Measurements from ENCODE around the gene PPP1R14C. TPM values are rescaled to one million over a fixed set of nuclear protein-coding genes. Genes with fewer than 3 reads are reported as not detected.

The PPP1R14C gene
- total and polyA plus RNA-seq, 10 of the 15 experiments (the other 5 are each of a cell fraction or from before 2014, with no cell fraction given) = 0.07 to 1.6 (median 0.13) TPM; not detected in 4

DNA sequence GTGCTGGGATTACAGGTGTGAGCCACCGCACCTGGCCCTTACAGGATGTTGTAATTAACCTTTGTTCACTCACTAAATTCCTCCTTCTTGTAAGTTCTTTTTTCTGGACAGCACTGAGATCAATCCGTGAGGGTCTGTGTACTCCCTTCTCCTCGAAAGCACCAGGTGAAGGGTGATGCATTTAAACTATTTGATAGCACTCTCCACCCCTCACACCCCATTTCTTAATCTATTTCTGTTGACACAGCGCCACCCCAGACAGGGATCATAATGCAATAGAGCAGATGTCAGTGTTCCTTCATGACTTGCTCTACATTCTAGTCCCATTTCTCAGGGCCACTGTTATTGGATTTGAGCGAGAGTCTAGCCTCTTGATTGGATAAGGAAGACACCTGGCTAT lies 46.3 kb downstream of the PPP1R14C start:
- 2% methylated on average over 5 of the region's 5 CpGs for WGBS (ENCODE audit: insufficient coverage, insufficient replicate concordance, low lambda C conversion rate, missing lambda C conversion rate)

More for the DNA sequence above, 46.3 kb downstream of the PPP1R14C start:
- ATAC-seq (0 out of 3 replicates have a peak, but pooled peaks have one; percentile 23), FAIRE-seq (no peak), DNase-seq (ENCODE audit: low read depth, low spot score) (no peak)
- ChIA-PET SMC1A (ENCODE audit: uncharacterized antibody, unreplicated experiment) (no interaction called here), CTCF (interaction anchor here (1.0 to 1.3 kb wide), 2 partner anchors 108 to 110 kb away, joined by 4 read pairs; no protein-coding TSS in a partner anchor), POLR2A (no interaction called here), RAD21 (ENCODE audit: unreplicated experiment) (no interaction called here)
- Histone ChIP-seq H3K36me3 (ENCODE audit: control insufficient read depth in 2 of 2, insufficient read depth in 2 of 2, low read length in 1 of 2) (no peaks in the 10 kb centered on the region), H3K27me3 (replicated peaks in 1 of 2; ENCODE audit: control insufficient read depth in 2 of 2, insufficient read depth in 2 of 2, low read length in 1 of 2) (no peaks in the 10 kb centered on the region), H3K4me1 (ENCODE audit: control insufficient read depth, insufficient read depth, low read length) (0 out of 2 replicates have a peak, but pooled peaks cover 3% of the 10 kb centered on the region), H3K79me2 (ENCODE audit: control insufficient read depth, insufficient read depth, low read length) (no peaks in the 10 kb centered on the region), H3K4me3 (no peak overlapping the region), H3K27ac (ENCODE audit: control insufficient read depth, insufficient read depth) (no peak overlapping the region), H4K20me1 (ENCODE audit: control insufficient read depth, insufficient read depth) (no peaks in the 10 kb centered on the region), H3K9me3 (replicated peaks; ENCODE audit: control insufficient read depth, insufficient read depth, low read length) (no peaks in the 10 kb centered on the region), H2AFZ (ENCODE audit: control insufficient read depth, low read depth, low read length) (no peak overlapping the region), H3K9ac (ENCODE audit: control insufficient read depth, insufficient read depth, low read length) (no peak overlapping the region), H3K4me2 (ENCODE audit: control insufficient read depth, insufficient read depth) (no peak overlapping the region)
- TF ChIP-seq TCF3 (IDR thresholded peaks at IDR 0.05; ENCODE audit: borderline replicate concordance, insufficient read depth, low read depth, low read length) (no peak), TCF12 (IDR thresholded peaks at IDR 0.05; ENCODE audit: low read depth, low read length) (no peak), EZH2 (IDR thresholded peaks at IDR 0.05; ENCODE audit: borderline replicate concordance, control insufficient read depth, low read depth, low read length) (no peak), SMC3 (IDR thresholded peaks at IDR 0.05; ENCODE audit: borderline replicate concordance, low read length) (peak; percentile 17; the same call in 1 of the 2 replicates), RAD21 (IDR thresholded peaks at IDR 0.05; ENCODE audit: insufficient read depth, low read depth, low read length) (peak; percentile 26; the same call in 1 of the 2 replicates)
- TF ChIP-seq, protein P1, sequence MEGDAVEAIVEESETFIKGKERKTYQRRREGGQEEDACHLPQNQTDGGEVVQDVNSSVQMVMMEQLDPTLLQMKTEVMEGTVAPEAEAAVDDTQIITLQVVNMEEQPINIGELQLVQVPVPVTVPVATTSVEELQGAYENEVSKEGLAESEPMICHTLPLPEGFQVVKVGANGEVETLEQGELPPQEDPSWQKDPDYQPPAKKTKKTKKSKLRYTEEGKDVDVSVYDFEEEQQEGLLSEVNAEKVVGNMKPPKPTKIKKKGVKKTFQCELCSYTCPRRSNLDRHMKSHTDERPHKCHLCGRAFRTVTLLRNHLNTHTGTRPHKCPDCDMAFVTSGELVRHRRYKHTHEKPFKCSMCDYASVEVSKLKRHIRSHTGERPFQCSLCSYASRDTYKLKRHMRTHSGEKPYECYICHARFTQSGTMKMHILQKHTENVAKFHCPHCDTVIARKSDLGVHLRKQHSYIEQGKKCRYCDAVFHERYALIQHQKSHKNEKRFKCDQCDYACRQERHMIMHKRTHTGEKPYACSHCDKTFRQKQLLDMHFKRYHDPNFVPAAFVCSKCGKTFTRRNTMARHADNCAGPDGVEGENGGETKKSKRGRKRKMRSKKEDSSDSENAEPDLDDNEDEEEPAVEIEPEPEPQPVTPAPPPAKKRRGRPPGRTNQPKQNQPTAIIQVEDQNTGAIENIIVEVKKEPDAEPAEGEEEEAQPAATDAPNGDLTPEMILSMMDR (IDR thresholded peaks at IDR 0.05 in 2 of 3, conservative IDR thresholded peaks at IDR 0.05 in 1 of 3; ENCODE audit: control insufficient read depth in 2 of 3, extremely low read depth in 1 of 3, insufficient read depth in 1 of 3, low read depth in 3 of 3, low read length in 3 of 3) = peak in 1 of 3 experiments; percentile 22; a peak in 1 of 6 replicates
- BruUV-seq (replicated peaks) = no TSS peak
- intact Hi-C loops (cut with micrococcal nuclease; ENCODE audit: unreplicated experiment) = loop anchor here (5.0 kb wide), 1 partner anchor 107 kb away; no protein-coding TSS in a partner anchor
- in situ Hi-C loops (cut with MboI) = no loop called here

All from GM12878 (cell line).